Karpas-422 (cell line): ENCODE results near the gene IQSEC1. TPM values are rescaled to one million over a fixed set of nuclear protein-coding genes. Genes with fewer than 3 reads are reported as not detected.
A peak's percentile ranks its signal among the peaks of the same experiment; 100 is the strongest.

Experiments
- DNase-seq: peaks from one replicate; pipeline ENCODE4 v3.0.0-alpha.2; 2015
- H2AFZ ChIP-seq: fragments of 200-600 bp; sonication (generic); 2 replicates; pipeline ENCODE4 v1.6.1; 2014; ENCODE audit warnings: antibody characterized with exemption, low read length, mixed read lengths
- H3K27ac ChIP-seq: fragments of 200-600 bp; sonication (generic); 2 replicates; pipeline ENCODE4 v1.5.1; 2014; ENCODE audit warnings: mild to moderate bottlenecking, low read length, moderate library complexity
- H3K27me3 ChIP-seq: fragments of 200-600 bp; sonication (generic); 2 replicates; pipeline ENCODE4 v1.6.1; 2014; ENCODE audit warnings: low read length, mixed read lengths
- H3K36me3 ChIP-seq: fragments of 200-600 bp; sonication (generic); 2 replicates; pipeline ENCODE4 v1.6.1; 2014; ENCODE audit warnings: low read length, mixed read lengths; ENCODE audit not compliant: insufficient read depth
- H3K4me1 ChIP-seq: fragments of 200-600 bp; sonication (generic); 2 replicates; pipeline ENCODE4 v1.6.1; 2014; ENCODE audit warnings: mild to moderate bottlenecking, low read length, mixed read lengths
- H3K4me2 ChIP-seq: fragments of 200-600 bp; sonication (generic); 2 replicates; pipeline ENCODE4 v1.6.1; 2014; ENCODE audit warnings: low read length, low read depth, mild to moderate bottlenecking; ENCODE audit not compliant: poor library complexity, severe bottlenecking
- H3K4me3 ChIP-seq: fragments of 200-600 bp; sonication (generic); 2 replicates; pipeline ENCODE4 v1.5.1; 2014; ENCODE audit warnings: mild to moderate bottlenecking, antibody characterized with exemption, low read length, mixed read lengths
- H3K79me2 ChIP-seq: fragments of 200-600 bp; sonication (generic); 2 replicates; pipeline ENCODE4 v1.6.1; 2014; ENCODE audit warnings: mild to moderate bottlenecking, low read length, mixed read lengths
- H3K9ac ChIP-seq: fragments of 200-600 bp; sonication (generic); 2 replicates; pipeline ENCODE4 v1.6.0; 2014; ENCODE audit warnings: low read length
- H3K9me2 ChIP-seq: fragments of 200-600 bp; sonication (generic), shearing (Covaris generic); replicated peaks from 2 replicates; pipeline ENCODE4 v1.6.0; 2014; ENCODE audit warnings: mild to moderate bottlenecking, low read length, moderate library complexity; ENCODE audit not compliant: insufficient read depth
- H3K9me3 ChIP-seq: fragments of 300-700, 200-600 bp; sonication (generic); 2 replicates; pipeline ENCODE4 v1.6.1; 2014; ENCODE audit warnings: low read length, mixed read lengths
- H4K20me1 ChIP-seq: fragments of 200-600 bp; sonication (generic); 2 replicates; pipeline ENCODE4 v1.6.1; 2014; ENCODE audit warnings: mild to moderate bottlenecking, antibody characterized with exemption, low read length, low read depth; ENCODE audit not compliant: insufficient read depth
- total RNA-seq: library from RNA; depleted of rRNA; stranded (reverse); fragments of >200 nt; shearing (Covaris generic); gene quantifications from 2 replicates; pipeline ENCODE4 v1.2.3, GENCODE V29; 2014; ENCODE audit warnings: low replicate concordance

Gene IQSEC1
- total RNA-seq, 1 experiment from 2014 or later = 4.7 TPM

- H3K79me2 ChIP-seq = no peaks in the 10 kb centered on the region
- DNase-seq = no peak
- H3K9me3 ChIP-seq = no peaks in the 10 kb centered on the region
- H2AFZ ChIP-seq = no peak overlapping the region
- H3K4me1 ChIP-seq = peaks cover 45% of the 10 kb centered on the region
- no peak overlapping the region for H3K27ac ChIP-seq
- no peaks in the 10 kb centered on the region for H3K36me3 ChIP-seq
- H3K4me2 ChIP-seq = peak overlapping the region; percentile 67
- H3K9me2 ChIP-seq = no peaks in the 10 kb centered on the region
- H4K20me1 ChIP-seq = peaks cover 72% of the 10 kb centered on the region
- H3K9ac ChIP-seq = no peak overlapping the region; the same call in 1 of the 2 replicates
- no peak overlapping the region for H3K4me3 ChIP-seq
- no peaks in the 10 kb centered on the region; the same call in 1 of the 2 replicates for H3K27me3 ChIP-seq
Measured at GRCh38 chr3:13071695-13072094, 1.5 kb downstream of the IQSEC1 start.

- H3K36me3 ChIP-seq = no peaks in the 10 kb centered on the region
- H3K9ac ChIP-seq = no peak overlapping the region
- no peaks in the 10 kb centered on the region for H3K79me2 ChIP-seq
- H3K27ac ChIP-seq = no peak overlapping the region
- H3K4me2 ChIP-seq = no peak overlapping the region
- no peaks in the 10 kb centered on the region for H3K27me3 ChIP-seq
- no peak overlapping the region for H3K4me3 ChIP-seq
- peaks cover 71% of the 10 kb centered on the region for H4K20me1 ChIP-seq
- no peak for DNase-seq
- H3K4me1 ChIP-seq = peaks cover 54% of the 10 kb centered on the region
- no peaks in the 10 kb centered on the region for H3K9me2 ChIP-seq
- no peak overlapping the region for H2AFZ ChIP-seq
- no peaks in the 10 kb centered on the region for H3K9me3 ChIP-seq
Measured at GRCh38 chr3:13070391-13071070, 2.7 kb downstream of the IQSEC1 start.

- Histone ChIP-seq H3K79me2 (no peaks in the 10 kb centered on the region), H3K9me2 (no peaks in the 10 kb centered on the region), H3K9me3 (no peaks in the 10 kb centered on the region), H3K4me1 (peaks cover 60% of the 10 kb centered on the region), H3K27ac (no peak overlapping the region), H3K9ac (no peak overlapping the region), H3K36me3 (no peaks in the 10 kb centered on the region), H3K4me2 (peak overlapping the region; percentile 13), H2AFZ (no peak overlapping the region), H3K4me3 (no peak overlapping the region), H4K20me1 (peaks cover 70% of the 10 kb centered on the region), H3K27me3 (no peaks in the 10 kb centered on the region)
- DNase-seq = peak; percentile 52
Measured at GRCh38 chr3:13069495-13069894, 3.7 kb downstream of the IQSEC1 start.

GRCh38 chr3:13068269-13069010, 4.8 kb downstream of the IQSEC1 start:
- H3K27ac ChIP-seq = no peak overlapping the region
- H3K9me3 ChIP-seq = no peaks in the 10 kb centered on the region
- no peaks in the 10 kb centered on the region for H3K36me3 ChIP-seq
- H4K20me1 ChIP-seq = peaks cover 77% of the 10 kb centered on the region
- no peak overlapping the region for H3K9ac ChIP-seq
- peaks cover 54% of the 10 kb centered on the region for H3K4me1 ChIP-seq
- H2AFZ ChIP-seq = no peak overlapping the region
- H3K9me2 ChIP-seq = no peaks in the 10 kb centered on the region
- H3K79me2 ChIP-seq = no peaks in the 10 kb centered on the region
- H3K4me2 ChIP-seq = no peak overlapping the region
- no peaks in the 10 kb centered on the region for H3K27me3 ChIP-seq
- peak; percentile 50 for DNase-seq
- H3K4me3 ChIP-seq = no peak overlapping the region

- no peak overlapping the region for H3K4me2 ChIP-seq
- H3K9ac ChIP-seq = no peak overlapping the region
- H3K4me3 ChIP-seq = no peak overlapping the region
- no peak overlapping the region for H3K27ac ChIP-seq
- H2AFZ ChIP-seq = no peak overlapping the region
- H3K36me3 ChIP-seq = no peaks in the 10 kb centered on the region
- no peaks in the 10 kb centered on the region for H3K9me2 ChIP-seq
- no peaks in the 10 kb centered on the region for H3K27me3 ChIP-seq
- H3K79me2 ChIP-seq = no peaks in the 10 kb centered on the region
- H4K20me1 ChIP-seq = peaks cover 79% of the 10 kb centered on the region
- no peak for DNase-seq
- H3K4me1 ChIP-seq = peaks cover 47% of the 10 kb centered on the region
- no peaks in the 10 kb centered on the region for H3K9me3 ChIP-seq
Measured at GRCh38 chr3:13067778-13068177, 5.5 kb downstream of the IQSEC1 start.

- H3K4me1 ChIP-seq = peaks cover 38% of the 10 kb centered on the region
- no peak overlapping the region for H3K4me2 ChIP-seq
Measured at GRCh38 chr3:13066834-13067233, 6.4 kb downstream of the IQSEC1 start.

GRCh38 chr3:13066236-13066635, 7.0 kb downstream of the IQSEC1 start:
- H3K9me2 ChIP-seq = no peaks in the 10 kb centered on the region
- no peak overlapping the region for H3K4me2 ChIP-seq
- H2AFZ ChIP-seq = no peak overlapping the region
- H4K20me1 ChIP-seq = peaks cover 83% of the 10 kb centered on the region
- H3K9me3 ChIP-seq = no peaks in the 10 kb centered on the region
- no peak overlapping the region for H3K9ac ChIP-seq
- no peak overlapping the region for H3K4me3 ChIP-seq
- H3K79me2 ChIP-seq = no peaks in the 10 kb centered on the region
- no peaks in the 10 kb centered on the region for H3K36me3 ChIP-seq
- H3K4me1 ChIP-seq = peaks cover 32% of the 10 kb centered on the region
- H3K27me3 ChIP-seq = no peaks in the 10 kb centered on the region
- no peak overlapping the region for H3K27ac ChIP-seq
- no peak for DNase-seq

More at GRCh38 chr3:13066834-13067233, 6.4 kb downstream of the IQSEC1 start:
- DNase-seq = no peak
- no peaks in the 10 kb centered on the region for H3K9me2 ChIP-seq
- no peak overlapping the region for H3K4me3 ChIP-seq
- no peaks in the 10 kb centered on the region for H3K27me3 ChIP-seq
- H3K27ac ChIP-seq = no peak overlapping the region
- no peaks in the 10 kb centered on the region for H3K9me3 ChIP-seq
- H4K20me1 ChIP-seq = peaks cover 83% of the 10 kb centered on the region
- no peak overlapping the region for H2AFZ ChIP-seq
- no peaks in the 10 kb centered on the region for H3K36me3 ChIP-seq
- no peaks in the 10 kb centered on the region for H3K79me2 ChIP-seq
- no peak overlapping the region for H3K9ac ChIP-seq

- H3K79me2 ChIP-seq = no peaks in the 10 kb centered on the region
- no peak overlapping the region for H3K27ac ChIP-seq
- no peak for DNase-seq
- no peaks in the 10 kb centered on the region for H3K9me3 ChIP-seq
- H3K9me2 ChIP-seq = no peaks in the 10 kb centered on the region
- H2AFZ ChIP-seq = no peak overlapping the region
- peaks cover 83% of the 10 kb centered on the region for H4K20me1 ChIP-seq
- no peaks in the 10 kb centered on the region for H3K36me3 ChIP-seq
- H3K4me3 ChIP-seq = no peak overlapping the region
- no peaks in the 10 kb centered on the region for H3K27me3 ChIP-seq
- H3K9ac ChIP-seq = no peak overlapping the region
- H3K4me1 ChIP-seq = peaks cover 28% of the 10 kb centered on the region
- no peak overlapping the region for H3K4me2 ChIP-seq
Measured at GRCh38 chr3:13065727-13066126, 7.5 kb downstream of the IQSEC1 start.
